Activated CD4-positive, CD25-positive, alpha-beta regulatory T cell treated with anti-CD3 and anti-CD28 coated beads, Interleukin-2, amount 50 U/mL, for 72 hours (primary cell): ENCODE measurements around the gene GRK6.

Experiments used
- DNase-seq: peaks from one replicate; pipeline ENCODE4 v3.0.0; 2021

Gene GRK6

DNA sequence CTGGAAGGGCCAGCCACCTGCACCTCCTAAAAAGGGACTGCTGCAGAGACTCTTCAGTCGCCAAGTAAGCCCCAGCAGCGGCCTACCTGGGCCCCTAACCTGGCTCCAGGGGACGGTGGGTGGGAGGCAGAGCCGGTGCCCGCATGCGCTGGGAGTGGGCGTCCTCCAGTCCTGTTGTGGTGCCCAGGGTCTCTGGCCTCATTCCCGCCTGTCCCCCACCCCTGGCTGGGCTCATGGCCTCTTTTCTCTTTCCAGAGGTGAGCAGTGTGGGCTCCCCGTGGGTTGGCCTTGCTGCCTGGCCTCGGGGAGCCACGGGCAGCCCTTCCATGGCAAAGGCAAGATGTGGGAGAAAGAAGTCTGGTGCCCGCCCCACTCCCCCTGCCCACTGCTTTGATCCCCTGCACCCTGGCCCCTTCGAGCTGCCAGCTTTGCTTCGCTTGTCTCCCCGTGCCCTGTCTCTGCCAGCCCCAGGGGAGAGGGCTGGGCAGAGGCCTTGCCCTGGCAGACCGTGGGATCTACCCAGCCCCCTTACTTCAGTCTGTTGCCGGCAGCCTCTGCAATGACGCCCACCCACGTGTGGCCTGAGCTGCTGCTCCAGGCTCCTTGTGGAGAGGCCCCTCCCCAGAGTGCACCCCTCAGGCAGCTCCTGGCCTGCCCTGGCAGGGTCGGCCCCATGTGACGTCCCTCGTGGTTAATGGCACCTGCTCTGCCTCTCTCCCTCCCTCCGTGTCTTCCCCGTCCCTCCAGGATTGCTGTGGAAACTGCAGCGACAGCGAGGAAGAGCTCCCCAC, 14.7 kb downstream of the GRK6 start:
- no peak for DNase-seq

- no peak for DNase-seq
Measured at GRCh38 chr5:177442066-177442826, 15.8 kb downstream of the GRK6 start.

- no peak for DNase-seq
Measured at GRCh38 chr5:177443144-177443983, 16.9 kb downstream of the GRK6 start.

DNA sequence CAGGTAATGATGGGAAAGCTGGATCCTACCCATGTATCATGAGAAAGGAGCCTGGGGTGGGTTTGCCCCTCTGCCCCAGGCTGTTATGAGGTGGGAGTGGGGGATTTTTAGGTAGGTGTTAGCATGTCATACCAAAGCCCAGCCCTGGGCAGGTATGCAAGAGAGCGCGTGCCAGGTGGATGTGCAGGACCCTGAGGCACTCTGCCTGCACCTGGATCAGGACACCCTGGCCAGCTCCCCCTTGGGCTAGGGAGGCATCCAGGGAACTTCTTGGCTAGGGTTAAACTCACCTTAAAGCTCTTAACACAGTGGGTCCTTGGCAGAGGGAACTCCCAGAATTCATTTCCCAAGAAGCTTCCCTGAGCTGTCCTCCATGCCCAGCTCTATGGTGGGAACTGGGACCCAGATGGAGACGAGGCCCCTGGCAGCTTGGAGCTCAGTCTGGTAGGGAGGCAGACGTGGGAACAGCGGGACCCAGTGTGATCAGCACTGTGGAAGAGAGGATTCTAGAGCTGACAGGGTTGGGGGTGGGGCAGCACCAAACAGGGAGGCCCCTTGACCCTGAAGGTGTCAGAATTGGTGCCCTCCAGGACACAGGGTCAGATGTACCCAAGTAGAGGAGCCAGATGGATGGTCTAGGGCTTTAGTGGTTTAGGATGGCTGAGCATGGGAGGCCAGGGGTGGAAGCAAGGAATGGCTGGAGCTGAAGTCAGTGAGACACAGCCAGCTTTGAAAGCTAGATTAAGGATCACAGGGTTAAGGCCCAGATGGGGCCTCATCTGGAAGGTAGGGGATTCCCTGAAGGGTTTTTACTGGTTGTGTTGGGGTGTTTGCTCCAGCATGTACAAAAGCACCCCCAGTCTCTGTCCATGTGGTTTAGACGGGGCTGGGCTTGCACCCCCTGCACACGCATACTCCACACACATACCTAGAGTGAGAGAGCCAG, 17.9 kb downstream of the GRK6 start:
- no peak for DNase-seq

- DNase-seq = no peak
Measured at GRCh38 chr5:177445052-177445916, 18.8 kb downstream of the GRK6 start.

DNA sequence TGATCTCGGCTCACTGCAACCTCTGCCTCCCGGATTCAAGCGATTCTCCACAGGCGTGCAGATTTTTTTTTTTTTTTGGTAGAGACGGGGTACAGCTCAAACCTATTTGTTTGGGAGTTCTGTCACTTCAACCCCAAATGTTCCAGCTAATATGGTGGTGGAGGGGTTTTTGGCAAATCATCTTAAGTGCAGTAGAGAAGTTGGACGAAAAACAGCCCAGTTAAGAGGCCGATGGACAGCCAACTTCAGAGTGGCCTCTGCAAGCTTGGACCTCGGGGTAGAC, 19.4 kb downstream of the GRK6 start:
- DNase-seq = no peak

- DNase-seq = peak; percentile 74
Measured at GRCh38 chr5:177446200-177447065, 20.0 kb downstream of the GRK6 start, which contains the start of gene PRR7. TSS of gene PRR7 (plus strand) at chr5:177446814. CDS start at chr5:177455068, 8,254 bp downstream.

GRCh38 chr5:177447066-177447610, 20.7 kb downstream of the GRK6 start:
- peak; percentile 57 for DNase-seq

DNA sequence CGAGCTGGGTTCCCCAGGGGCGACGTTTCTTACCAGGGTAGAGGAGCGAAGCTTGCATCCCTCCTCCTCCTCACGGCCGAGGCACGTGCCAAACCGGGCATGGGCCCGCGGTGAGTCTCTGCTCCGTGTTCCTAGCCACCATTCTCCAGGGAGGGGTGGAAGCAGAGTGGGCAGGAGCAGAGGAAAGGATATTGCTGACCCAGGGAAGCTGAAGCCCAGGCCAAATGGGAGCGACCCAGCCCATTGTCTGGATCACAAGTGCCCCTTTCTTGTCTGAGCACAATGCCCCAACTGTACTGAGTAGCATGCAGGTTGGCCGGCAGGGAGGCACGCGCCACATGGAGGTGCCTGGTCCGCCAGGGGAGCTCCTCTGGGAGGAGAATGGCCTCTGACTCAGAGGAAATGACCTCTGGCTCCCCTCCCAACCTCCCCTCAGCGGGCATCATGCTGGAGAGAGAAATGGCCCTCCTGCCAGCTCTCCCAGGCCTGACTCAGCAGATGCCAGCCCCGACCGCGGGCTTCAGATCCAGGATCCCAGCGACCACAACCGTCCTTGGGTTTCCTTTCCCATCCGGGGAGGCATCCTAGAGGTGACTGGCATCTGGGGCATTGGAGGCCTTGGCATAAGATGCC, 21.3 kb downstream of the GRK6 start:
- DNase-seq = peak; percentile 31

DNA sequence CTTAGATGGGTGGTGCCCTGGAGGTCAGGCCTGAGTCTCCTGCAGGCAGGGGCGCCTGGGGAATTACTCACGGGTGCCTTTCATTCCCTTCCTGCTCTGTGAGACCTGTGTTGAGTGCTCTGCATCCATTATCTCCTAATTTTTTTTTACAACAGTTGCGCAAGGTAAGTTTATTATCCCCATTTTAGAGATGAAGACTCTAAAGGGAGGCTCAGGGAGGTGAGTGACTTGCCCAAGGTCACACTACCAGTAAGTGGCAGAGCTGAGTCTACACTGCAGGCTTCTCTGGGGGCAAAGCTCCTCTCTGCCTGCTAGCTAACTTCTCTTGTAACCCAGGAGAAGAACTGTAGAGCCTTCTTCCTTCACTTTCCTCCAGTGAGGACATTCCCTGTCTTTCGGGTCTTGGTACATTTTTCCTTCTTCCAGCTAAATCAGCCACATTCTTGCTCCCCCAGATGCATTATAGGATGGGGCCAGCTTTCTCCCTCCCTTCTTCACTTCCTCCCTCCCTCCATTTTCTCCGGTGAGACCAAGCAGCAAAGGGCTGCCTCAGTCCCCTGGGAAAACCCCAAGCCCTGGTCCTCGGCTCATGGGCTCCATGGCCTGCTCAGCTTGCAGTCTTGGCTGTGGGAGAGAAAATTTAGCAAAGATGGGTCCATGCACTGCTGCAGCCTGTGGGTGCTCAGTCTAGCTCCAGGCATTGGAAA, 21.9 kb downstream of the GRK6 start:
- DNase-seq = no peak

GRCh38 chr5:177449140-177450061, 22.9 kb downstream of the GRK6 start:
- no peak for DNase-seq

DNA sequence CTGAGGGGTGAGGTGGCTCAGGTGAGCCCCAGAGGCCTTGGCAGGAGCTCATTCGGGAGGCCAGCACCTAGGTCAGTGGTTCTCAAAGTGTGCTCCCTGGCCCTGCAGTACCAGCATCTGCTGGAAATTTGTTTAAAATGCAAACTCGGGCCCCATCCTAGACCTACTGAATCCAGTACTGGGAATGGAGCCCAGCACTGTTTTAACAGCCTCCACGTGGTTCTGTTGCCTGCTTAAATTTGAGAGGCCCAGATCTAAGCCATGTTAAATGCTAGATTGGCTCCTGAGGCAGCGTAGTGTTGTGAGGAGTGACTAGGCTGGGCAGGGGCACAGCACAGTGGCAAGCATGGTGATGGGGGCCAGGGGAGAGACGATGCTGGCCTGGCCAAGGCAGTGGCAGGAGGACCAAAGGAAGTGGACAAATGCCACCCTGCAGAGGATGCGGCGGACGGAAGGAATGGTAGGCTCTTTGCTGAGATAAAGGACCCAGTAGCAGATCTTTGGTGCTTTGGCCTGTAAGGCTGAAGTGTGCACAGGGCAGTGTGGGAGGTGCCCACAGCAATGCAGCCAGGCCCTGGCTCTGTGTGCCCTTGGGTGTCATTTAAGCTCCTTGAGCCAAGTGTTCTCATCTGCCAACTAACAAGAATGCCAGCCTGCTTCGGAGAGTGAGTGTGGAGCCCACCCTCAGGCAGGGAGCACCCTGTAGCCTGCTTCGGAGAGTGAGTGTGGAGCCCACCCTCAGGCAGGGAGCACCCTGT, 24.4 kb downstream of the GRK6 start:
- DNase-seq = no peak

GRCh38 chr5:177452688-177453638, 26.5 kb downstream of the GRK6 start:
- no peak for DNase-seq

DNA sequence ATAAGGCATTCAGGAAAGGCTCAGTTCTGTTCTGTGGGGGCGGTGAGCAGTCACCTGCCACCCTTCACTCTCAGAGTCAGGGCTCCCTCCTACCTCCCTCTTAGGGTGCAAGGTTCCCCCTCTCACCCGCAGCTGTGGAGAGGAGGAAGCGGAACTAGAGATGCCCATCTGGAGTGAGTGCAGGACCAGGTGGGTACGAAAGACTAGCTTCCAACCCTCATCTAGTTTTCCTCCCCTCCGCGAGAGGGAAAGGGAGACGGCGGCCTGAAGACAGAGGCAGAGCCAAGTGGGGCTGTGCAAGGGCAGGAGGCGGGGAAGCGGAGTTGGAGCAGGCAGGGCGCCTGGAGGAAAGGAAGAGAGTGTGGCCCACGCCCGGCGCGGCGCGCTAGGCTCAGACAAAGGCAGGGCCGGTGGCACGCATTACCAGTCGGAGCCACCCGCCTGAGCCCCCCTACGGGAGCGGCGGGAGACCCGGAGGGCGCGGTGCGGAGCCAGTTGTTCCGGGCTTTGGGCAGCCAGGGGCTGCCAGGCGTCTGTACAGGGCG, 27.4 kb downstream of the GRK6 start:
- DNase-seq = no peak

DNA sequence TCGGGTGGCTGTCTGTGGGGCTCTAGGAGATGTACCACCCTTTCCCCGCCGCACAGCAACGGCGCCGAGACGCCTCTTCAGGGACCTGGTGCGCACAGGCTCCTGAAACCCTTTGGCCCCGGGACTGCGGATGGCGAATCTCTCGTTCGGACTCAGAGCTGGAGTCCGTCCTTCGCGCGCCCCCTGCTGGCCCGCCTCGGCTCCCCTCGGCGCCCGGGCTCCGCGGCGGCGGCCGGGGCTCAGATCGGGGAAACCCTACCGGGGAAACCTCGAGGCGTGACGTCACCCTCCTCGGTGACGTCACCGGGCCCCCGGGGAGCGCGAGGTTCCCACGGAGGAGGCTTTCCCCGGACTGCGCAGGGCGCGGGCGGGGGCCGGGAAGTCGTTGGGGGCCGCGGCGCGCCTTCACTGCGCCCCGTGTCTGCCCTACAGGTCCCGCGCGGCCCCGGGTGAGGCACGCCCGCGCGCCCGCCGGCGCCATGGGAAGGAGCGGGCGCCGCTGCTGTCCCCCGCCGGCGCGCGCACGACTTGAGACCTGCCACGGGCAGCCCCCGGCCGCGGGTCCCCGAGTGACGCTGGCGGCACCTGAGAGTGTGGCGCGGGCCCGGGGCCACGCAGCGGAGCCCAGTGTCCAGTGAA, 28.0 kb downstream of the GRK6 start:
- peak; percentile 97 for DNase-seq
